ENCODE data around the gene RHBDF2. TPM values are rescaled to one million over a fixed set of nuclear protein-coding genes. Genes with fewer than 3 reads are reported as not detected.

The RHBDF2 gene
- total RNA-seq, 1 experiment from 2014 or later: 19.7 TPM

GRCh38 chr17:76496464-76496863, 4.8 kb downstream of the RHBDF2 start:
- Histone ChIP-seq H3K23ac (ENCODE audit: insufficient read length, low read depth, low read length) (no peak overlapping the region), H4K91ac (ENCODE audit: insufficient read length, low read depth, low read length) (no peak overlapping the region), H3K23me2 (ENCODE audit: insufficient read length, low read depth, low read length, poor library complexity, severe bottlenecking) (peaks cover 9% of the 10 kb centered on the region), H4K20me1 (ENCODE audit: control insufficient read depth, insufficient read depth, insufficient read length) (no peaks in the 10 kb centered on the region), H3K4ac (ENCODE audit: low read depth, low read length) (no peak overlapping the region), H2BK15ac (ENCODE audit: low read depth, low read length) (no peak overlapping the region), H2BK120ac (ENCODE audit: low read depth, low read length, poor library complexity, severe bottlenecking) (no peak overlapping the region), H3T11ph (ENCODE audit: low read length) (no peak overlapping the region), H3K79me1 (ENCODE audit: insufficient read depth, low read depth, low read length, poor library complexity, severe bottlenecking) (no peaks in the 10 kb centered on the region), H3K4me1 (ENCODE audit: insufficient read depth, low read length) (peaks cover under 1% of the 10 kb centered on the region; the same call in 1 of the 2 replicates), H4K5ac (ENCODE audit: insufficient read length, low read depth, low read length) (no peak overlapping the region), H3K18ac (ENCODE audit: insufficient read length, low read depth, low read length) (no peak overlapping the region), H3K9ac (ENCODE audit: extremely low read depth, insufficient read length, low read length) (no peak overlapping the region), H3K14ac (ENCODE audit: insufficient read depth, low read length) (no peak overlapping the region), H3K79me2 (ENCODE audit: insufficient read depth, low read length) (no peaks in the 10 kb centered on the region), H3K27ac (ENCODE audit: insufficient read length, low read depth, low read length) (no peak overlapping the region), H3K9me3 (ENCODE audit: control insufficient read depth, low read depth, low read length) (no peaks in the 10 kb centered on the region), H2BK12ac (ENCODE audit: insufficient read length, low read depth, low read length) (no peak overlapping the region), H4K8ac (replicated peaks; ENCODE audit: insufficient read length, low read depth, low read length) (no peak overlapping the region), H2AFZ (ENCODE audit: low read length) (no peak overlapping the region), H3K27me3 (ENCODE audit: insufficient read depth, low read length) (no peaks in the 10 kb centered on the region), H2BK20ac (ENCODE audit: low read depth, low read length, poor library complexity, severe bottlenecking) (no peak overlapping the region), H3K4me2 (ENCODE audit: insufficient read depth, insufficient read length, low read length) (no peak overlapping the region), H2BK5ac (ENCODE audit: insufficient read length, low read length) (no peak overlapping the region), H3K56ac (ENCODE audit: insufficient read length, low read depth, low read length) (no peak overlapping the region), H2AK5ac (ENCODE audit: insufficient read length, low read length) (no peak overlapping the region)
- no peak for DNase-seq
- no peak for TF ChIP-seq CTCF (conservative IDR thresholded peaks at IDR 0.05)
- Mint-ChIP-seq H3K4me3 (no peak overlapping the region), H3K4me1 (peaks cover 46 to 63% of the 10 kb centered on the region in 2 experiments), H3K27me3 (ENCODE audit: low read depth) (peaks cover 7% of the 10 kb centered on the region), H3K9me3 (no peaks in the 10 kb centered on the region; a peak in 1 of 5 replicates), H3K27ac (no peak overlapping the region), H3K36me3 (ENCODE audit: insufficient read depth in 1 of 3, low read depth in 3 of 3) (no peaks in the 10 kb centered on the region; a peak in 2 of 7 replicates)
- WGBS (ENCODE audit: extremely low coverage, insufficient read length, low lambda C conversion rate): no CpG with 5 or more reads among the region's 6 CpGs

Measured in H9 (cell line).